Stomach (tissue), 4 donors: Measurements from ENCODE around the gene EPHA10.

Experiments used
- CTCF ChIP-seq, 7 experiments: fragments of 450-650 bp in 4 of 7; fragments of 200-600 bp in 3 of 7; sonication (generic) in 3 of 7; IDR thresholded peaks; one replicate each; pipeline ENCODE4 v1.5.1; 2016 to 2019; ENCODE audit warnings: antibody characterized with exemption in 7 of 7, control low read depth in 2 of 7, mild to moderate bottlenecking in 1 of 7
- EP300 ChIP-seq: sonication (generic); formaldehyde crosslinking; IDR thresholded peaks from one replicate; pipeline ENCODE4 v1.6.1; 2017; ENCODE audit warnings: antibody characterized with exemption
- POLR2A ChIP-seq, 4 donors: fragments of 450-650 bp; IDR thresholded peaks; one replicate each; pipeline ENCODE4 v1.6.1; 2016; ENCODE audit warnings: antibody characterized with exemption in 4 of 4, control low read depth in 2 of 4, mild to moderate bottlenecking in 1 of 4, moderate library complexity in 1 of 4
- POLR2AphosphoS5 ChIP-seq, 3 donors: sonication (generic); formaldehyde crosslinking; IDR thresholded peaks; one replicate each; pipeline ENCODE4 v1.6.1; 2016; ENCODE audit warnings: antibody characterized with exemption in 3 of 3

DNA sequence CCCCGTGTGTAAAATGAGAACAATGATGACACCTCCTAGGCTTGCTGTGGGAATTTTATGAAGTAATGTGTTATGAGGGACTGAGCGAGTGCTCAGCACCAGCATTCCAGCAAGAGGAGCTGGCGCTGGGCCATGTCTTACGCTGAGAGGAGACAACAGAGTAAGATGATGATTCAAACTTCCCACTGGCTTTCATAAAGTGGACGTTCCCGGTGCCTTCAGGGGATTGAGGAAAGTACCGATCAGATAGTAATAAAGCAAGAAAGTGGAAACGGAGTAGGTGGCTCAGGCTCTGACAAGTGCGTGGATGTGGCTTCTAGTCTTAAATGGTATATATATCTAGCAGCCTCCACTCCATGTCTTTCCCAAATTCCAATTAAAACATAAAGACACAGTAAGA lies 23.8 kb downstream of the EPHA10 start:
- TF ChIP-seq CTCF (IDR thresholded peaks at IDR 0.05) (no peak), EP300 (no peak), POLR2AphosphoS5 (IDR thresholded peaks at IDR 0.05) (no peak), POLR2A (IDR thresholded peaks at IDR 0.05) (no peak)
